K562 (cell line): Measurements from ENCODE around the gene TEX53. TPM values are rescaled to one million over a fixed set of nuclear protein-coding genes. Genes with fewer than 3 reads are reported as not detected.

Experiments
- CBX5 ChIP-seq: IDR thresholded peaks from 2 replicates; pipeline ENCODE4 v1.6.1; 2014; ENCODE audit warnings: low read depth, borderline replicate concordance
- HMG20A ChIP-seq: fragments of 450-650 bp; formaldehyde crosslinking; conservative IDR thresholded peaks from 2 replicates; pipeline ENCODE4 v1.4.0; 2020; ENCODE audit warnings: mild to moderate bottlenecking, mixed read lengths
- HMG20B ChIP-seq: fragments of 250-450 bp; sonication (Bioruptor Pico); IDR thresholded peaks from 2 replicates; pipeline ENCODE4 v1.5.0; 2021; ENCODE audit warnings: mild to moderate bottlenecking
- KDM4B ChIP-seq, 2 experiments: fragments of 450-650 bp in 1 of 2; sonication (generic) in 1 of 2; IDR thresholded peaks; 2 replicates each; pipeline ENCODE4 v1.6.1; 2016 to 2017; ENCODE audit warnings: borderline replicate concordance in 2 of 2, antibody characterized with exemption in 1 of 2, low read depth in 1 of 2, mild to moderate bottlenecking in 1 of 2
- NR2F6 ChIP-seq: fragments of 450-650 bp; formaldehyde crosslinking; IDR thresholded peaks from 2 replicates; pipeline ENCODE4 v1.4.0; 2020; ENCODE audit warnings: mild to moderate bottlenecking
- RAD21 ChIP-seq, 2 experiments: fragments of 250-450 bp in 1 of 2; fragments of 450-650 bp in 1 of 2; sonication (Bioruptor Pico) in 1 of 2; formaldehyde crosslinking in 1 of 2; IDR thresholded peaks in 1 of 2; conservative IDR thresholded peaks in 1 of 2; 2 replicates each; pipeline versions ENCODE4 v1.4.0 to v1.8.0; 2020 to 2022; ENCODE audit warnings: mild to moderate bottlenecking in 2 of 2, moderate library complexity in 1 of 2
- TBL1XR1 ChIP-seq, 2 experiments: IDR thresholded peaks; 2 replicates each; pipeline ENCODE4 v1.6.1; 2012; ENCODE audit warnings: improper control_type of control experiment in 2 of 2, low read length in 2 of 2, mild to moderate bottlenecking in 1 of 2
- TOE1 ChIP-seq, 2 experiments: fragments of 450-650 bp in 1 of 2; sonication (generic) in 1 of 2; formaldehyde crosslinking in 1 of 2; IDR thresholded peaks; 2 replicates each; pipeline versions ENCODE4 v1.7.1 to v1.8.0; 2016 to 2022; ENCODE audit warnings: borderline replicate concordance in 2 of 2, mild to moderate bottlenecking in 2 of 2, antibody characterized with exemption in 1 of 2, inconsistent platforms in 1 of 2, low read depth in 1 of 2, missing genetic modification reagents in 1 of 2, moderate library complexity in 1 of 2
- YY1 ChIP-seq, 3 experiments: IDR thresholded peaks; 2 replicates each; pipeline ENCODE4 v1.6.1; 2011; ENCODE audit warnings: low read length in 2 of 3, mild to moderate bottlenecking in 2 of 3, moderate library complexity in 2 of 3, borderline replicate concordance in 1 of 3, control low read depth in 1 of 3, low read depth in 1 of 3; ENCODE audit not compliant: insufficient read depth in 3 of 3, insufficient replicate concordance in 2 of 3, control insufficient read depth in 1 of 3, insufficient read length in 1 of 3; ENCODE audit errors: extremely low read depth in 1 of 3
- ZEB2 ChIP-seq: fragments of 450-650 bp; IDR thresholded peaks from 2 replicates; pipeline ENCODE4 v1.6.1; 2016
- ZNF311 ChIP-seq: fragments of 250-450 bp; sonication (Bioruptor Pico); IDR thresholded peaks from 2 replicates; pipeline ENCODE4 v1.4.0; 2020; ENCODE audit warnings: mild to moderate bottlenecking, moderate library complexity
- ZNF766 ChIP-seq: fragments of 200-800 bp; sonication (Bioruptor generic); conservative IDR thresholded peaks from 2 replicates; pipeline ENCODE4 v1.6.1; 2016; ENCODE audit warnings: missing genetic modification characterization, missing compliant biosample characterization
- polyA plus RNA-seq, 8 experiments: library from polyadenylated mRNA; depleted of rRNA in 4 of 8; stranded (reverse) in 5 of 8; unstranded in 3 of 8; fragments of >200 nt; fragmentation: Nextera tagmentation in 2 of 8; fragmentation: Illumina TruSeq in 1 of 8; extraction: Ambion mirVana in 2 of 8; extraction: Trizol in 1 of 8; gene quantifications; 2 replicates each; pipeline versions ENCODE4 v1.2.1 to v1.2.3, GENCODE V29; 2011 to 2014; ENCODE audit warnings: inconsistent platforms in 1 of 8, missing spikeins in 1 of 8
- total RNA-seq, 7 experiments: library from RNA; depleted of rRNA in 6 of 7; stranded (reverse); fragments of >200 nt in 6 of 7; fragmentation: Illumina TruSeq in 2 of 7; extraction: Trizol in 2 of 7; gene quantifications; 2 replicates each; pipeline versions ENCODE4 v1.2.1 to v1.2.3, GENCODE V29; 2011 to 2021; ENCODE audit warnings: low replicate concordance in 1 of 7
- TF ChIP-seq, protein P1 (sequence below): IDR thresholded peaks from 2 replicates; pipeline ENCODE4 v1.6.1; 2011; ENCODE audit warnings: borderline replicate concordance, low read depth, mild to moderate bottlenecking, moderate library complexity, low read length; ENCODE audit not compliant: insufficient read depth, poor library complexity, severe bottlenecking

TEX53 gene
- total and polyA plus RNA-seq, 9 of the 15 experiments (the other 6 are each of a cell fraction or from before 2014, with no cell fraction given) = not detected

DNA sequence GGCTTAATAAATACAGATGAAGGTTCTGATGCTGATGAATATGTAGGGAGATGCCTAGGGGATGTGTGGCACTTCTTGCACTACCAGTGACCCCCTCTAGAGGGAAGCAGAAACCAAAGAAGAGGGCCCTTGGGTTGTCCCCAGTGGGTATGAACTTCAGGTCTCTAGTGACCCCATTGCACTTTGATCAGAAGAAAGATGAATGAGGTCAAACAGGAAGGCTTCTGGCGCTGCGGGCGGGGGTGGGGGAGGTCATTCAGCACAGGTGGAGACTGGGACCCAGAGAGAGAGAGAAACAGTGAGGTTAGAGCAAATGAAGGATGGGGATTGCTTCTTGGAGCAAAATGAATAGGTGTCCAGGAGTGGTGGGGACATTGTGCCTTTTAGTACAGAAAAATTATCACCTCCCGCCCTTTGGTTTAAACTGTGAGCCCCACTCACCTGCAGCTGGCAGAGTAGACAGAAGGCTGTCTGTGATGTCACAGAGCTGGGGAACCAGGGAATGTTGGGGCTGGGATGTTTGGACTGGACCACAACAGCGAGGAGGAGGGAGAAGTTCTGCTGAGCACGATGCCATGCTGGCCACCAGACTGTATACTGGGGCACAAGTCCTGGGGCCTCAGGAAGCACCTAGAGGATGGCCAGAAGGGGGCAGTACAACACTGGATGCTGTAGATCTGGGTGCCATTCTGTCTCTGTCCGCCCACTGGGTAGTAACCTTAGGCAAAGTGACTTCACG lies 24.2 kb upstream of the TEX53 start, which contains the start of gene TEX48 (continued):
- TF ChIP-seq TOE1 (IDR thresholded peaks at IDR 0.05; ENCODE audit: borderline replicate concordance) (no peak), TOE1 (CRISPR knock-in tag; IDR thresholded peaks at IDR 0.05; ENCODE audit: borderline replicate concordance, low read depth) (no peak), HMG20A (CRISPR knock-in tag) (no peak), NR2F6 (CRISPR knock-in tag) (no peak), TBL1XR1 (IDR thresholded peaks at IDR 0.05; ENCODE audit: low read length in 2 of 2) (no peak), RAD21 (CRISPR knock-in tag; conservative IDR thresholded peaks at IDR 0.05 in 1 of 2, IDR thresholded peaks at IDR 0.05 in 1 of 2) (peak; percentile 39 to 71), HMG20B (CRISPR knock-in tag) (no peak), ZNF311 (CRISPR knock-in tag) (no peak), ZNF766 (no peak), KDM4B (IDR thresholded peaks at IDR 0.05; ENCODE audit: borderline replicate concordance in 2 of 2, low read depth in 1 of 2) (no peak), CBX5 (no peak), ZEB2 (no peak), YY1 (IDR thresholded peaks at IDR 0.05; ENCODE audit: borderline replicate concordance in 1 of 3, control insufficient read depth in 1 of 3, extremely low read depth in 1 of 3, insufficient read depth in 3 of 3, insufficient read length in 1 of 3, insufficient replicate concordance in 2 of 3, low read depth in 1 of 3, low read length in 2 of 3) (peak in 1 of 3 experiments; percentile 11)
- TF ChIP-seq, protein P1, sequence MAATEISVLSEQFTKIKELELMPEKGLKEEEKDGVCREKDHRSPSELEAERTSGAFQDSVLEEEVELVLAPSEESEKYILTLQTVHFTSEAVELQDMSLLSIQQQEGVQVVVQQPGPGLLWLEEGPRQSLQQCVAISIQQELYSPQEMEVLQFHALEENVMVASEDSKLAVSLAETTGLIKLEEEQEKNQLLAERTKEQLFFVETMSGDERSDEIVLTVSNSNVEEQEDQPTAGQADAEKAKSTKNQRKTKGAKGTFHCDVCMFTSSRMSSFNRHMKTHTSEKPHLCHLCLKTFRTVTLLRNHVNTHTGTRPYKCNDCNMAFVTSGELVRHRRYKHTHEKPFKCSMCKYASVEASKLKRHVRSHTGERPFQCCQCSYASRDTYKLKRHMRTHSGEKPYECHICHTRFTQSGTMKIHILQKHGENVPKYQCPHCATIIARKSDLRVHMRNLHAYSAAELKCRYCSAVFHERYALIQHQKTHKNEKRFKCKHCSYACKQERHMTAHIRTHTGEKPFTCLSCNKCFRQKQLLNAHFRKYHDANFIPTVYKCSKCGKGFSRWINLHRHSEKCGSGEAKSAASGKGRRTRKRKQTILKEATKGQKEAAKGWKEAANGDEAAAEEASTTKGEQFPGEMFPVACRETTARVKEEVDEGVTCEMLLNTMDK = peak; percentile 64
